ENCODE data around the gene TAS2R31. TPM values are rescaled to one million over a fixed set of nuclear protein-coding genes. Genes with fewer than 3 reads are reported as not detected.

TAS2R31 gene
- total and polyA plus RNA-seq, 2 of the 13 experiments (the other 11 are each of a cell fraction or from before 2014, with no cell fraction given) = 0.96 to 6.5 TPM

GRCh38 chr12:11059041-11059440 lies 27.8 kb upstream of the TAS2R31 start:
- WGBS (ENCODE audit: low lambda C conversion rate) = 97% methylated on average over 3 of the region's 3 CpGs
- H3K79me2 ChIP-seq (ENCODE audit: insufficient read depth, low read length) = peaks cover 3% of the 10 kb centered on the region
- CTCF ChIA-PET (ENCODE audit: low intra/inter-chr PET ratio, low total read pairs) = no interaction called here
- H3K4me2 ChIP-seq (ENCODE audit: low read depth, low read length) = no peak overlapping the region
- H3K36me3 ChIP-seq (replicated peaks in 1 of 2; ENCODE audit: control insufficient read depth in 1 of 2, insufficient read depth in 2 of 2, low read length in 2 of 2) = peaks cover 0 to 3% of the 10 kb centered on the region in 2 experiments; a peak in 1 of 5 replicates
- H3K27ac ChIP-seq (ENCODE audit: extremely low read length, insufficient read depth, low read length) = no peak overlapping the region
- BruUV-seq (replicated peaks) = no TSS peak
- H3K9me3 ChIP-seq (ENCODE audit: low read length) = no peaks in the 10 kb centered on the region
- in situ Hi-C loops (cut with HindIII; ENCODE audit: extremely low pct_ligation_motif_present, low pct_unique_long_range_greater_than_20kb) (no loop called here), intact Hi-C loops (cut with micrococcal nuclease; ENCODE audit: unreplicated experiment) (no loop called here)
- H3K9ac ChIP-seq (ENCODE audit: insufficient read depth, low read depth, low read length) = no peak overlapping the region
- H3K4me3 ChIP-seq (replicated peaks in 1 of 3; ENCODE audit: insufficient read depth in 1 of 3, low read depth in 2 of 3, low read length in 3 of 3) = no peak overlapping the region
- no peaks in the 10 kb centered on the region for H3K4me1 ChIP-seq (ENCODE audit: insufficient read depth, low read length)
- H2AFZ ChIP-seq (ENCODE audit: low read length) = no peak overlapping the region
- POLR2A ChIA-PET = no interaction called here
- DNase-seq (ENCODE audit: low spot score) (no peak), ATAC-seq (no peak), FAIRE-seq (no peak)
- no peaks in the 10 kb centered on the region for H4K20me1 ChIP-seq (ENCODE audit: insufficient read depth, low read length)
- H3K27me3 ChIP-seq (ENCODE audit: control insufficient read depth in 1 of 2, insufficient read depth in 2 of 2, low read length in 2 of 2) = no peaks in the 10 kb centered on the region
- TF ChIP-seq ZNF614 (CRISPR knock-in tag; IDR thresholded peaks at IDR 0.05; ENCODE audit: borderline replicate concordance) (no peak), ZNF709 (CRISPR knock-in tag; IDR thresholded peaks at IDR 0.05) (no peak), SMC3 (IDR thresholded peaks at IDR 0.05; ENCODE audit: low read length) (no peak)

DNA sequence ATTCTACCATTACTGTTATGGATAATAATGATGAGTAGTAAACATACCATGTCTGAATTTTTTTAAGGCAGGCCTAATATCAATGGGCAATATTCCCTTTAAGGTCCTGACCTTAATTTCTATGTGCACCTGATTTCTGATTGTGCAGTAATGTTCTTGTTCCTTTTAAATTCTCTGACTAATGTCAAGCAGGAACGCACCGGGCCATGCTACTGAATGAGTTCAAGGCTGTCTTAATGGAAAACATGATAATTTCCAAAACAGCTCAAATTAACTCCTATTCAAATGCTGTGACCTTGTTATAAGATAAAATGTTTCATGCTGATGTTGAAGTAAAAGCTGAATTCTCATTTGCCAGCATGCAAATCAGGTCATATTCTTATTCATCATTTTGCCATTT lies 24.1 kb upstream of the TAS2R31 start:
- in situ Hi-C loops (cut with HindIII; ENCODE audit: extremely low pct_ligation_motif_present, low pct_unique_long_range_greater_than_20kb) = no loop called here
- FAIRE-seq (no peak), DNase-seq (ENCODE audit: low spot score) (no peak), ATAC-seq (no peak)
- H3K4me1 ChIP-seq (ENCODE audit: insufficient read depth, low read length) = no peaks in the 10 kb centered on the region
- no peak overlapping the region for H2AFZ ChIP-seq (ENCODE audit: low read length)
- no peak overlapping the region for H3K4me3 ChIP-seq (replicated peaks in 1 of 3; ENCODE audit: insufficient read depth in 1 of 3, low read depth in 2 of 3, low read length in 3 of 3)
- POLR2A ChIA-PET = no interaction called here
- peaks cover 7% of the 10 kb centered on the region; the same call in 1 of the 2 replicates for H3K9me3 ChIP-seq (ENCODE audit: low read length)
- H3K79me2 ChIP-seq (ENCODE audit: insufficient read depth, low read length) = no peaks in the 10 kb centered on the region
- no peaks in the 10 kb centered on the region for H4K20me1 ChIP-seq (ENCODE audit: insufficient read depth, low read length)
- CTCF ChIA-PET (ENCODE audit: low intra/inter-chr PET ratio, low total read pairs) = no interaction called here
- no peak overlapping the region for H3K9ac ChIP-seq (ENCODE audit: insufficient read depth, low read depth, low read length)
- intact Hi-C loops (cut with micrococcal nuclease; ENCODE audit: unreplicated experiment) = no loop called here
- no TSS peak for BruUV-seq (replicated peaks)
- peaks cover 1 to 7% of the 10 kb centered on the region in 2 experiments; a peak in 2 of 5 replicates for H3K36me3 ChIP-seq (replicated peaks in 1 of 2; ENCODE audit: control insufficient read depth in 1 of 2, insufficient read depth in 2 of 2, low read length in 2 of 2)
- no peaks in the 10 kb centered on the region for H3K27me3 ChIP-seq (ENCODE audit: control insufficient read depth in 1 of 2, insufficient read depth in 2 of 2, low read length in 2 of 2)
- 98% methylated on average over 2 of the region's 2 CpGs for WGBS (ENCODE audit: low lambda C conversion rate)
- H3K27ac ChIP-seq (ENCODE audit: extremely low read length, insufficient read depth, low read length) = no peak overlapping the region
- H3K4me2 ChIP-seq (ENCODE audit: low read depth, low read length) = no peak overlapping the region
- TF ChIP-seq ZNF383 (CRISPR knock-in tag; IDR thresholded peaks at IDR 0.05; ENCODE audit: borderline replicate concordance) (no peak), HOXD1 (CRISPR knock-in tag; IDR thresholded peaks at IDR 0.05) (no peak), MED8 (CRISPR knock-in tag; IDR thresholded peaks at IDR 0.05; ENCODE audit: insufficient replicate concordance) (no peak), CSRNP1 (CRISPR knock-in tag; IDR thresholded peaks at IDR 0.05) (no peak), KLF15 (CRISPR knock-in tag; IDR thresholded peaks at IDR 0.05; ENCODE audit: borderline replicate concordance) (no peak), ZC3H4 (CRISPR knock-in tag; IDR thresholded peaks at IDR 0.05; ENCODE audit: borderline replicate concordance) (no peak), KMT2B (CRISPR knock-in tag; IDR thresholded peaks at IDR 0.05) (no peak)
- TF ChIP-seq, protein P1, sequence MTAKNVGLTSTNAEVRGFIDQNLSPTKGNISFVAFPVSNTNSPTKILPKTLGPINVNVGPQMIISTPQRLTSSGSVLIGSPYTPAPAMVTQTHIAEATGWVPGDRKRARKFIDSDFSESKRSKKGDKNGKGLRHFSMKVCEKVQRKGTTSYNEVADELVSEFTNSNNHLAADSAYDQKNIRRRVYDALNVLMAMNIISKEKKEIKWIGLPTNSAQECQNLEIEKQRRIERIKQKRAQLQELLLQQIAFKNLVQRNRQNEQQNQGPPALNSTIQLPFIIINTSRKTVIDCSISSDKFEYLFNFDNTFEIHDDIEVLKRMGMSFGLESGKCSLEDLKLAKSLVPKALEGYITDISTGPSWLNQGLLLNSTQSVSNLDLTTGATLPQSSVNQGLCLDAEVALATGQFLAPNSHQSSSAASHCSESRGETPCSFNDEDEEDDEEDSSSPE (CRISPR knock-in tag; IDR thresholded peaks at IDR 0.05) = no peak
- TF ChIP-seq, protein P2, sequence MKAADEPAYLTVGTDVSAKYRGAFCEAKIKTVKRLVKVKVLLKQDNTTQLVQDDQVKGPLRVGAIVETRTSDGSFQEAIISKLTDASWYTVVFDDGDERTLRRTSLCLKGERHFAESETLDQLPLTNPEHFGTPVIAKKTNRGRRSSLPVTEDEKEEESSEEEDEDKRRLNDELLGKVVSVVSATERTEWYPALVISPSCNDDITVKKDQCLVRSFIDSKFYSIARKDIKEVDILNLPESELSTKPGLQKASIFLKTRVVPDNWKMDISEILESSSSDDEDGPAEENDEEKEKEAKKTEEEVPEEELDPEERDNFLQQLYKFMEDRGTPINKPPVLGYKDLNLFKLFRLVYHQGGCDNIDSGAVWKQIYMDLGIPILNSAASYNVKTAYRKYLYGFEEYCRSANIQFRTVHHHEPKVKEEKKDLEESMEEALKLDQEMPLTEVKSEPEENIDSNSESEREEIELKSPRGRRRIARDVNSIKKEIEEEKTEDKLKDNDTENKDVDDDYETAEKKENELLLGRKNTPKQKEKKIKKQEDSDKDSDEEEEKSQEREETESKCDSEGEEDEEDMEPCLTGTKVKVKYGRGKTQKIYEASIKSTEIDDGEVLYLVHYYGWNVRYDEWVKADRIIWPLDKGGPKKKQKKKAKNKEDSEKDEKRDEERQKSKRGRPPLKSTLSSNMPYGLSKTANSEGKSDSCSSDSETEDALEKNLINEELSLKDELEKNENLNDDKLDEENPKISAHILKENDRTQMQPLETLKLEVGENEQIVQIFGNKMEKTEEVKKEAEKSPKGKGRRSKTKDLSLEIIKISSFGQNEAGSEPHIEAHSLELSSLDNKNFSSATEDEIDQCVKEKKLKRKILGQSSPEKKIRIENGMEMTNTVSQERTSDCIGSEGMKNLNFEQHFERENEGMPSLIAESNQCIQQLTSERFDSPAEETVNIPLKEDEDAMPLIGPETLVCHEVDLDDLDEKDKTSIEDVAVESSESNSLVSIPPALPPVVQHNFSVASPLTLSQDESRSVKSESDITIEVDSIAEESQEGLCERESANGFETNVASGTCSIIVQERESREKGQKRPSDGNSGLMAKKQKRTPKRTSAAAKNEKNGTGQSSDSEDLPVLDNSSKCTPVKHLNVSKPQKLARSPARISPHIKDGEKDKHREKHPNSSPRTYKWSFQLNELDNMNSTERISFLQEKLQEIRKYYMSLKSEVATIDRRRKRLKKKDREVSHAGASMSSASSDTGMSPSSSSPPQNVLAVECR (CRISPR knock-in tag; IDR thresholded peaks at IDR 0.05; ENCODE audit: borderline replicate concordance) = no peak
